Gastrocnemius medialis (tissue), 4 donors: Measurements from ENCODE around the gene HLA-DOB.

Experiments used
- POLR2A ChIP-seq, 2 donors: fragments of 450-650 bp; IDR thresholded peaks; one replicate each; pipeline ENCODE4 v1.6.1; 2017; ENCODE audit warnings: antibody characterized with exemption in 2 of 2, mild to moderate bottlenecking in 2 of 2, moderate library complexity in 2 of 2
- TF ChIP-seq, protein P1 (sequence below), 5 experiments: fragments of 450-650 bp in 3 of 5; fragments of 200-600 bp in 2 of 5; sonication (generic) in 2 of 5; IDR thresholded peaks in 4 of 5; conservative IDR thresholded peaks in 1 of 5; 1 replicate in 4 of 5; 2 replicates in 1 of 5; pipeline ENCODE4 v1.5.1; 2016 to 2019; ENCODE audit warnings: antibody characterized with exemption in 5 of 5, mild to moderate bottlenecking in 3 of 5, moderate library complexity in 3 of 5

DNA sequence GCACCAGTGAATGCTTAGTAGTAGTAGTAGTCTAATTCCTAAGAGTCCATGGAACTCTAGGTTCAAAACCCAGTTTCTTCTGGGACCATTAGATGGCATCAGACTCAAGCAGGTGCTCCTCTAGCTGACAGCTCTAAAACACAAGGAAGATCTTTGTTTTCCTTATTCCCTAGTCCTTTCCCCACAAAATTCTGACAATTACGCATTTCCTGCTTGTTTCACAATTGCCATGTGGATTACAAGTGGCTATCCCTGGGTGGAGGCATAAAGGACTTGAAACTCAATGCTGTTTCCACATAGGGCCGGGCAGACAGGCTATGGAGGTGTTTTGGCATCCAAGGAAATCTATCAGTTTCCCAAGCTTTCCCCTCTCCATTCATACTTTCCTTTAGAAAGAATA is 9.2 kb upstream of the HLA-DOB start:
- TF ChIP-seq, protein P1, sequence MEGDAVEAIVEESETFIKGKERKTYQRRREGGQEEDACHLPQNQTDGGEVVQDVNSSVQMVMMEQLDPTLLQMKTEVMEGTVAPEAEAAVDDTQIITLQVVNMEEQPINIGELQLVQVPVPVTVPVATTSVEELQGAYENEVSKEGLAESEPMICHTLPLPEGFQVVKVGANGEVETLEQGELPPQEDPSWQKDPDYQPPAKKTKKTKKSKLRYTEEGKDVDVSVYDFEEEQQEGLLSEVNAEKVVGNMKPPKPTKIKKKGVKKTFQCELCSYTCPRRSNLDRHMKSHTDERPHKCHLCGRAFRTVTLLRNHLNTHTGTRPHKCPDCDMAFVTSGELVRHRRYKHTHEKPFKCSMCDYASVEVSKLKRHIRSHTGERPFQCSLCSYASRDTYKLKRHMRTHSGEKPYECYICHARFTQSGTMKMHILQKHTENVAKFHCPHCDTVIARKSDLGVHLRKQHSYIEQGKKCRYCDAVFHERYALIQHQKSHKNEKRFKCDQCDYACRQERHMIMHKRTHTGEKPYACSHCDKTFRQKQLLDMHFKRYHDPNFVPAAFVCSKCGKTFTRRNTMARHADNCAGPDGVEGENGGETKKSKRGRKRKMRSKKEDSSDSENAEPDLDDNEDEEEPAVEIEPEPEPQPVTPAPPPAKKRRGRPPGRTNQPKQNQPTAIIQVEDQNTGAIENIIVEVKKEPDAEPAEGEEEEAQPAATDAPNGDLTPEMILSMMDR (IDR thresholded peaks at IDR 0.05 in 4 of 5, conservative IDR thresholded peaks at IDR 0.05 in 1 of 5) = peak in 4 of 5 experiments; percentile 23 to 47 (median 30)
- no peak for TF ChIP-seq POLR2A (IDR thresholded peaks at IDR 0.05)
